ENCODE results near the gene SLIT3.

The SLIT3 gene

GRCh38 chr5:169169783-169170182 lies 131.2 kb downstream of the SLIT3 start:
- Mint-ChIP-seq H3K27ac (no peak overlapping the region), H3K9me3 (peaks cover 6% of the 10 kb centered on the region), H3K4me1 (no peaks in the 10 kb centered on the region), H3K36me3 (no peaks in the 10 kb centered on the region), H3K27me3 (peaks cover 10% of the 10 kb centered on the region), H3K4me3 (no peak overlapping the region)
- ATAC-seq: no peak

- Mint-ChIP-seq H3K4me1 (no peaks in the 10 kb centered on the region), H3K4me3 (no peak overlapping the region), H3K36me3 (no peaks in the 10 kb centered on the region), H3K27ac (no peak overlapping the region), H3K27me3 (peaks cover 10% of the 10 kb centered on the region), H3K9me3 (peaks cover 6% of the 10 kb centered on the region)
- no peak for ATAC-seq
Measured at GRCh38 chr5:169168280-169168679, 132.7 kb downstream of the SLIT3 start.

- ATAC-seq: no peak
- H3K36me3 Mint-ChIP-seq: no peaks in the 10 kb centered on the region
- no peaks in the 10 kb centered on the region for H3K9me3 Mint-ChIP-seq
- H3K4me1 Mint-ChIP-seq: no peaks in the 10 kb centered on the region
- H3K27me3 Mint-ChIP-seq: peaks cover 18% of the 10 kb centered on the region
- no peak overlapping the region for H3K4me3 Mint-ChIP-seq
- H3K27ac Mint-ChIP-seq: no peak overlapping the region
Measured at GRCh38 chr5:169166078-169166477, 134.9 kb downstream of the SLIT3 start.

- Mint-ChIP-seq H3K4me3 (no peak overlapping the region), H3K4me1 (no peaks in the 10 kb centered on the region), H3K27me3 (peaks cover 18% of the 10 kb centered on the region), H3K36me3 (no peaks in the 10 kb centered on the region), H3K27ac (no peak overlapping the region), H3K9me3 (no peaks in the 10 kb centered on the region)
- ATAC-seq: no peak
Measured at GRCh38 chr5:169165052-169165451, 135.9 kb downstream of the SLIT3 start.

GRCh38 chr5:169164481-169164925 lies 136.4 kb downstream of the SLIT3 start:
- Mint-ChIP-seq H3K27me3 (peaks cover 18% of the 10 kb centered on the region), H3K36me3 (no peaks in the 10 kb centered on the region), H3K9me3 (no peaks in the 10 kb centered on the region), H3K4me3 (no peak overlapping the region), H3K27ac (no peak overlapping the region), H3K4me1 (no peaks in the 10 kb centered on the region)
- no peak for ATAC-seq

GRCh38 chr5:169162407-169162806 lies 138.5 kb downstream of the SLIT3 start:
- Mint-ChIP-seq H3K4me3 (no peak overlapping the region), H3K9me3 (peaks cover 6% of the 10 kb centered on the region), H3K27me3 (peaks cover 8% of the 10 kb centered on the region), H3K27ac (no peak overlapping the region), H3K36me3 (peaks cover 5% of the 10 kb centered on the region), H3K4me1 (no peaks in the 10 kb centered on the region)
- ATAC-seq: no peak

GRCh38 chr5:169161022-169161680 lies 139.8 kb downstream of the SLIT3 start:
- peaks cover 8% of the 10 kb centered on the region for H3K27me3 Mint-ChIP-seq
- H3K9me3 Mint-ChIP-seq: peaks cover 9% of the 10 kb centered on the region
- H3K36me3 Mint-ChIP-seq: peaks cover 5% of the 10 kb centered on the region
- H3K4me1 Mint-ChIP-seq: no peaks in the 10 kb centered on the region
- H3K27ac Mint-ChIP-seq: no peak overlapping the region
- no peak for ATAC-seq
- no peak overlapping the region for H3K4me3 Mint-ChIP-seq

GRCh38 chr5:169160405-169160901 lies 140.5 kb downstream of the SLIT3 start:
- peaks cover 9% of the 10 kb centered on the region for H3K9me3 Mint-ChIP-seq
- H3K4me1 Mint-ChIP-seq: no peaks in the 10 kb centered on the region
- no peak overlapping the region for H3K27ac Mint-ChIP-seq
- peaks cover 8% of the 10 kb centered on the region for H3K27me3 Mint-ChIP-seq
- no peak for ATAC-seq
- peaks cover 5% of the 10 kb centered on the region for H3K36me3 Mint-ChIP-seq
- H3K4me3 Mint-ChIP-seq: no peak overlapping the region

- Mint-ChIP-seq H3K4me3 (no peak overlapping the region), H3K27me3 (peaks cover 8% of the 10 kb centered on the region), H3K27ac (no peak overlapping the region), H3K9me3 (peaks cover 9% of the 10 kb centered on the region), H3K4me1 (no peaks in the 10 kb centered on the region), H3K36me3 (peaks cover 5% of the 10 kb centered on the region)
- no peak for ATAC-seq
Measured at GRCh38 chr5:169158764-169159163, 142.2 kb downstream of the SLIT3 start.

GRCh38 chr5:169157064-169157463 lies 143.9 kb downstream of the SLIT3 start:
- no peaks in the 10 kb centered on the region for H3K4me1 Mint-ChIP-seq
- no peak for ATAC-seq
- H3K27me3 Mint-ChIP-seq: no peaks in the 10 kb centered on the region
- H3K27ac Mint-ChIP-seq: no peak overlapping the region
- peaks cover 5% of the 10 kb centered on the region for H3K36me3 Mint-ChIP-seq
- H3K9me3 Mint-ChIP-seq: peaks cover 9% of the 10 kb centered on the region
- H3K4me3 Mint-ChIP-seq: no peak overlapping the region

- Mint-ChIP-seq H3K27me3 (no peaks in the 10 kb centered on the region), H3K4me3 (no peak overlapping the region), H3K36me3 (peaks cover 5% of the 10 kb centered on the region), H3K4me1 (no peaks in the 10 kb centered on the region), H3K27ac (no peak overlapping the region), H3K9me3 (peaks cover 9% of the 10 kb centered on the region)
- no peak for ATAC-seq
Measured at GRCh38 chr5:169154679-169155078, 146.3 kb downstream of the SLIT3 start.

GRCh38 chr5:169153405-169153804 lies 147.5 kb downstream of the SLIT3 start:
- Mint-ChIP-seq H3K36me3 (peaks cover 5% of the 10 kb centered on the region), H3K27me3 (no peaks in the 10 kb centered on the region), H3K9me3 (peaks cover 9% of the 10 kb centered on the region), H3K4me3 (no peak overlapping the region), H3K4me1 (no peaks in the 10 kb centered on the region), H3K27ac (no peak overlapping the region)
- ATAC-seq: no peak

GRCh38 chr5:169152946-169153345 lies 148.0 kb downstream of the SLIT3 start:
- H3K27me3 Mint-ChIP-seq: no peaks in the 10 kb centered on the region
- no peak for ATAC-seq
- no peak overlapping the region for H3K4me3 Mint-ChIP-seq
- H3K9me3 Mint-ChIP-seq: peaks cover 9% of the 10 kb centered on the region
- H3K27ac Mint-ChIP-seq: no peak overlapping the region
- H3K36me3 Mint-ChIP-seq: peaks cover 4% of the 10 kb centered on the region
- H3K4me1 Mint-ChIP-seq: no peaks in the 10 kb centered on the region

- H3K27me3 Mint-ChIP-seq: no peaks in the 10 kb centered on the region
- H3K36me3 Mint-ChIP-seq: no peaks in the 10 kb centered on the region
- no peaks in the 10 kb centered on the region for H3K4me1 Mint-ChIP-seq
- H3K27ac Mint-ChIP-seq: no peak overlapping the region
- peaks cover 4% of the 10 kb centered on the region for H3K9me3 Mint-ChIP-seq
- no peak overlapping the region for H3K4me3 Mint-ChIP-seq
- ATAC-seq: no peak
Measured at GRCh38 chr5:169152453-169152852, 148.5 kb downstream of the SLIT3 start.

- no peak overlapping the region for H3K4me3 Mint-ChIP-seq
- no peaks in the 10 kb centered on the region for H3K27me3 Mint-ChIP-seq
- H3K36me3 Mint-ChIP-seq: no peaks in the 10 kb centered on the region
- H3K4me1 Mint-ChIP-seq: no peaks in the 10 kb centered on the region
- H3K27ac Mint-ChIP-seq: no peak overlapping the region
- ATAC-seq: no peak
- no peaks in the 10 kb centered on the region for H3K9me3 Mint-ChIP-seq
Measured at GRCh38 chr5:169151051-169151805, 149.7 kb downstream of the SLIT3 start.

GRCh38 chr5:169150108-169150507 lies 150.8 kb downstream of the SLIT3 start:
- Mint-ChIP-seq H3K27me3 (no peaks in the 10 kb centered on the region), H3K27ac (no peak overlapping the region), H3K4me3 (no peak overlapping the region), H3K36me3 (no peaks in the 10 kb centered on the region), H3K4me1 (no peaks in the 10 kb centered on the region), H3K9me3 (no peaks in the 10 kb centered on the region)
- no peak for ATAC-seq

All from stimulated activated memory B cell treated with anti-CD40 and anti-IgM and Interleukin-4, amounts not matched to agents 10 μg/mL and 1 μg/mL and 100 μg/mL, for 72 hours (primary cell).